A172 (cell line): Measurements from ENCODE around the gene DARS1. TPM values are rescaled to one million over a fixed set of nuclear protein-coding genes. Genes with fewer than 3 reads are reported as not detected.
A peak's percentile ranks its signal among the peaks of the same experiment; 100 is the strongest.

Source experiments
- DNase-seq: peaks from one replicate; pipeline ENCODE4 v3.0.0-alpha.2; 2015; ENCODE audit warnings: low spot score
- total RNA-seq: library from RNA; depleted of rRNA; stranded (reverse); fragments of >200 nt; shearing (Covaris generic); gene quantifications from 2 replicates; pipeline ENCODE4 v1.2.3, GENCODE V29; 2014; rRNA removed

The DARS1 gene
- 116 and 134 TPM in 2 replicates for total RNA-seq

- DNase-seq: peak; percentile 81
Measured at GRCh38 chr2:135985018-135985825, at the start of gene DARS1. Gene DARS1 (minus strand): TSS chr2:135985626. CDS start chr2:135985468, 158 bp downstream.

- DNase-seq: no peak
Measured at GRCh38 chr2:136034629-136035028, 49.2 kb upstream of the DARS1 start.

GRCh38 chr2:136032817-136033535 lies 47.5 kb upstream of the DARS1 start:
- no peak for DNase-seq

DNA sequence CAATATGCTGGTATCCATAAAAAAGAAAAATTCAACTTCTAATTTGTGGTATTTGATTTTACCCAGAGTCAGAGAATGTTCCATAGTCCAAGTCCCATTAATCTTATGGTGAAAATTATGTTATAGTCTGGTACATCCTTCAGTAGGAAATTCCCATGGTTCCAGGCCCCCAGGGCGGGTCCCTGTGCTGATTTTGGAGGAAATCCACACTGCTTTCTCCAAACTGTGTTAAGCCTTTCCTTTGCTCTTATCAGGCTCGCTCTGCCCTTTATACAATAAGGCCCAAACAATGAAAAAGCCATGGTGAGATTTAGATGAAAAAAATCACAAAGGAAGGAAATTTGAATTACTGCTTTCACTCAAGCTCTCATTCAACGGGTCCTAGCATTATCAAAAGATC lies 46.8 kb upstream of the DARS1 start:
- no peak for DNase-seq

DNA sequence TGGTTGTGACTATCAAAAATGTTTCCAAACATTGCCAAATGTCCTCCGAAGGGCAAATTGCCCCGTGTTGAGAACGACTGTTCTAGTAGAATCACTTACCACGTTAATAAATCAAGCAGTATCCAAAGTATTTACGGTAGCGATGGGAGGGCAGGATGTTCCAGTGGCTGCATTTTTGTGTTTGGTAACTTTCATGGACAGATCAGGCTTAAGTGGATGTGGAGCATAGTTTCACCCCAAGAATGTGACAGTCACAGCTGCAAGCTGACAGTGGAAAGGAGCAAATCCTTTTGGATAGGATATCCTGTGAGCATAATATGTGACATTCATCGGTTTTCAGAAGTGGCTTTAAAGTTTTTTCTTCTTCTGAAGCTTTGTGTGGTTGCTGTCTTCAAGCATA lies 46.3 kb upstream of the DARS1 start:
- no peak for DNase-seq

DNA sequence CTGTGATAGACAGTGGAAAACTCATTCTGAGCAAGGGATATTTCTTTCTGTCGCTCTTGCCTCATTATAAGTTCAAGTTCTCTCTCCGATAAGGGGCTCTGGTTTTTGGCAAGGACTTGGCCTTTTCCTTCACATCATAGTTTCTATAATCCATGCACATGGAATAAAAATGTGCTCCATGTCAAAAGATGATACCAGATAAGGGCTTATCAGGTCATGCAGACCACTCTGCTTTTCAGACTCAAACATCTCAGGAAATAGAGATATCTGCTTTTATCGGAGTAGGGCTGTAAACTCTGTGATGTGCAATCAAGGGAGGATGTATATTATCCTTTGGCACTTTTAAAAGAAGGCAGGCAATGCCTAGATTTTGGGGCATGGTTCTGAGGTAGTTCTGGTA lies 45.0 kb upstream of the DARS1 start:
- no peak for DNase-seq

- DNase-seq: no peak
Measured at GRCh38 chr2:136029149-136029548, 43.7 kb upstream of the DARS1 start.

DNA sequence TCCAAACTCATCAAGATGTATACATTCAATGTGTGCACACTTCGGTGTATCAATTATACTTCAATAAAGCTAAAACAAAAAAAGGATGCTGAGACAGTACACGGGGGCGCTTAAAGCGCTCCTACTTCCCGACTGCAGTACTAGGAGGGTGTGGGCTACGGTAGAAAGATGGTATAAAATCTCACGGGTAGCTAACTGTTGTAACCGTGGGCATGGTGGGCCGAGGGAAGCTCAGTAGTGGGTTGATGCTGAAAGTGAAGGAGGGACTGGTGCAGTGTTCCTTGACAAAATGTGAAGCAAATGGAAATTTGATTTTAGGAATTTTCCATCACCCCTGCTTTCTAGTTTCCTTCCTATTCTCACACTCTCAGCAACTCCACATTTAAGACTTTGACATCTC lies 42.6 kb upstream of the DARS1 start:
- no peak for DNase-seq

DNA sequence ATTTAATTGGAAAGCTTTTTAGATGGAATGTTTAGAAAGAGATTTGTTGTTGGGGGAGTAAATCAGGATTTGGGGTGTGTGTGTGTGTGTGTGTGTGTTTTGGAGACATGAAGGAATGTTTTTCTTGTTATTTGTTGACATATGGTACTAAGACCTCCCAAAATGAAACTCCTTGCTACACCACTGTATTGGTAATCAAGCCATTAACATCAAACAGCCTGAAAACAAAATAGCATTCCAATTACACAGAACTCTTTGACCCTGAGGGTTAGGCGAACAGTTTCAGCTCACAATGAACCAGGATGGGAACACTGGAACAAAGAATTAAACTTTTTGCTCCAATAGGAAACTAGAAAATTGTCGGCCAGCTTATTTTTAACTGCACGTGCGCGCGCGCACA lies 41.7 kb upstream of the DARS1 start:
- DNase-seq: no peak

- DNase-seq: no peak
Measured at GRCh38 chr2:136025057-136025973, 39.9 kb upstream of the DARS1 start.

DNA sequence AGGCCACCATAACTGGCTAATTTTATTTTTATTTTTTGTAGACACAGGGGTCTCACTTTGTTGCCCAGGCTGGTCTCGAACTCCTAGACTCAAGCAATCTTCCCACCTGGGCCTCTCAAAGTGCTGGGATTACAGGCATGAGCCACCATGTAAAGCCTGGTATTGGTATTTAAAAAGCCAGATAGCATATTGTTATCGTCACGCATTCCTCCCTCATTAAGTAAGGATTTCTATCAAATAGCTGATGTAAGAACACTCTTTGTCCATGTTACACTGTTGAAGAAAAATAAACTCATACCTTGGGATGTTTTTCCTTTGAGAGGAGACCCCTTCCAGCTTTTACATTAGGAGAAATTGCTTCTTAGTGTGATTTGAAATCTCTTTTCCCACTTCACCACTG lies 39.2 kb upstream of the DARS1 start:
- no peak for DNase-seq

DNA sequence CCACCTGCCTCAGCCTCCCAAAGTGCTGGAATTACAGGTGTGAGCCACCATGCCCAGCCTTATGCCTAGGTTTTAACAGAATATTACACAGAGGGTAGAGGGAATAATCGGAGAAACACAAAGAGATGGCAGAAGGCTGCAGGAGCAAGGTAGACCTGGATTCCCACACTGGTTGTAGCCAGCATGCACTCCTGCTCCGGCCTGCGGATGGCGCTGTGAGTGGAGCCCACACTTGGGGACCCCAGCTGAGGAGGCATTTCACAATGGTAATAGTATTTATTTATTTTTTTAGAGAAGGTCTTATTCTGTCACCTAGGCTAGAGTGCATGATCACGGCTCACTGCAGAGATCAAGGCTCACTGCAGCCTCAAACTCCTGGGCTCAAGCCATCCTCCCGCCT lies 38.8 kb upstream of the DARS1 start:
- DNase-seq: no peak

DNA sequence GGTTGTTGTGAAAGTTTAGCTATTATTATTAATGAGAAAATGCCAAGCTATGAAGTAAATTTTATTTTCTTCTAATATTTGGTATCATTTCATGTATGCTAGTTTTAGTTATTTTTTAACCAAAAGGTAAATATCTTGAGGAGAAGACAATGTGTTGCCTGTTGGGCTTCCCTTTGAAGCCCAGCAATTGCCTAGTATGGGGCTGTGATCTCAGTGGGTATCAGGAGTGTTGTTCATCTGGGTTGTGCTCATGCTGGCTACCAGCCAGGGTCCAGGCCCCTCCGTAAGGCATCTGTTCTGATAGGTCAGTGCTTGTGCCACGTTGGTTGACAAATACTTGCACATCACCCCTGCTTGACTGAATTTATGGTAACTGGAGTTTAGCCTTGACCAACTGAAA lies 38.0 kb upstream of the DARS1 start:
- DNase-seq: no peak

- no peak for DNase-seq
Measured at GRCh38 chr2:136022396-136023146, 37.1 kb upstream of the DARS1 start.

- no peak for DNase-seq
Measured at GRCh38 chr2:136021976-136022375, 36.5 kb upstream of the DARS1 start.

DNA sequence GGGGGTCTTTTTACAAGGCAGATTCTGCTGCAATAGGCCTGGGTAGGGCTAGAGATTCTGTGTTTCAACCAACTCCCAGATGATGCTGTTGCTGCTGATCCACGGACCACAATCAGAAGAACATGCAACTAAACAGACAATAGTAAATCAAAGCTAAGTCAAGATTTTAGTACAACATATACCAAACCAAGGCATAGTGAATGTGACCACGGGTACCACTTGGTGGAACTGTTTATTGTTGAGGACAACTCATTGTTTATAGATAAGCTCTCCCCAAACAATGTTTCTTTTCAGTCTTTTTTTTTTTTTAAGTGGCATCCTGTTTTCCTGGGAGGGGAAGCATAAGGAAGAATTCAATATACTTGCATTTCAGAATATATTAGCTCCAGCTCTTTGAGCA lies 36.0 kb upstream of the DARS1 start:
- DNase-seq: no peak

DNA sequence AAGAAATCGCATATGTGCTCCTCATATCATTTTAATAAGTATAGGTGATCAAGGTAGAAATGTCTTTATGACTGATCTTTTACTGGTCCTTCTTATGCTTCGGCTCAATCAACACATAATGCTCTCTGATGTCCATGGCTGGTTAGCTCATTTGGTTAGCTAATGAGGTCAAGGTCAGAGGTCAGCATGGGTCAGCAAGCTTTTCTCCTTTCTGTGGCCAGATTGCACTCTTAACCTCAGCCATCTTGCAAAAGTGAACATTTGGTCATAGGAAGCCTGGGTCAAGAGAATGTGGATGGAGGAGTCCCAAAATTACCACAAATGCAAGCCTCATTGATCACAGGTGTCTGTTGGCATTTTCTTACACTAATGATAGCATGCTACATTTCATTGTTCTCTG lies 35.4 kb upstream of the DARS1 start:
- no peak for DNase-seq

GRCh38 chr2:136019825-136020224 lies 34.4 kb upstream of the DARS1 start:
- no peak for DNase-seq

DNA sequence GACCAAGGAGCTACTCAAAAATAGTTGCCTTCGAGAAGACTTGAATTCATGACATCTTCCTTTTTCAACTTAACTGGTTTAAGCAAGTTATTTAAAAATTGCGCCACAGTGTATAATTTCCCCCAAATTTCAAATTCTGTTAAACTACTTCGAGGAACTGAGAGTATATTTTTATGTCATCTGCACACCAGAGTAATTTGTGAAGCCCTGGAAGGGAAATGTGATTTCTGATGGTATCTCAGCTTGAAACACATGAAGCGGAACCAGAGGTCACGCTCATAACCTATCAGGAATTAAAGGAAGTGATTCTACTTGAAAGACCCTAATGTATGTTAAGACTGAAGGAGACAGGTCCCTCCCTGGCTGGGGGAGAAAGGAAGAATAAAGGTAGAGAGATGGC lies 33.9 kb upstream of the DARS1 start:
- DNase-seq: no peak

DNA sequence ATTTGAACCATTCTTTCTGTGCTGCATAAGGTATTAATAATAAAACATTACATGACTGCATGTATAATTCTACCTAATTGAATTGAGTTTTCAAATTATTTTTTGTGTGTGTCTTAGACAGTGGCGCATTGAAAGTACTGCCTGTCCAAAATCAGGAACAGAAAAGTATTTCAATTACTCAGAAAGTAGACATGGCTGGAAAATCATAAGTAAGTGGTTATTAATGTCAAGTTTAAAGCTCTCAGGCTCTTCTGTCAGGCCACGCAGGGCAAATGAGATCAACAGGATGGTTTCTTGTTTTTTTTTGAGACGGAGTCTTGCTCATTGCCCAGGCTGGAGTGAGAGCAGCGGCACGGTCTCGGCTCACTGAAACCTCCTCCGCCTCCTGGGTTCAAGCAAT lies 32.4 kb upstream of the DARS1 start:
- DNase-seq: no peak

DNA sequence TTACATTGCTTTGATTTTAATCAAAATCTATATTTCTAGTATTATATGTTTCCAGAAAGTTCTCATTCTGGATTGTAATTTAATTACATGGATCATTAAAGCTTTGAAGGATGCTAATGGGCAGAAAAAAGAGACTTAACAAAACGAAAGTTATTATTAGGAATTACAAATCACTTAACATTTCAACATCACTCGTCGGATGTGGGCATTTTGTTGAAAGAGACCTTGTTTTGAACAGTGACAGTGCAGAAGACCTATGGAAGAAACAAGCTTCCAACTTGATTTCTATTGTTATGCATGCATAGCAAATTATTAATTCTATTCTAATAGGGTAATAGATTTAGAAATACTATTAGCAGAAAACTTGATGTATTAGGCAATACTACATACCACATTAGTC lies 31.4 kb upstream of the DARS1 start:
- DNase-seq: no peak

DNA sequence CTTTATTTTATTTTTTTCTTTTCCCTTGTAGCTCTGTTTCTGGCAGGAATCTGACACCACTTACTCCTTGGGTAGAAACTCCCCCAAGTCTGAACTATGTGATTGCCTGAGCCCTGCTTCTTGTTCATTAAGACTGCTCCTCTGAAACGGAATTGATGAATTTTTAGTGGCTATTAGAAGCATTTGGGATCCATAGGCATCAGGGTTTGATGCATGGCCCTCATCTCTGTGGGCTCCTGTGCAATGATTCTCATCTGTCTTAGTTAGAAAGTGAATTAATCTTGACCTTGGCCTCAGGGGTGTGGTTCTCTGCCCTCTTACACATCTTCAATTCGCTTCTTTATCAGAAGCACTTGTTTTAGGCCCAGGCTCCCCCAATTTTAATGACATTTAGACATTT lies 31.0 kb upstream of the DARS1 start:
- DNase-seq: no peak
